Hypothalamus (tissue), 51 donors: ENCODE results near the gene DAB2IP.
"Not testable (repeated sequence)": the region's sequence is repeated elsewhere in the genome, so short reads cannot be mapped to it uniquely, and the experiment has no call there.

ENCODE experiments used
- DNase-seq, 51 donors: peaks; one replicate each; lab custom pipeline; 2025; lab: John Stamatoyannopoulos, UW

Gene DAB2IP

GRCh38 chr9:121651295-121652020 is at the start of gene DAB2IP:
Gene DAB2IP, plus strand, starts transcription at chr9:121651634. Its CDS starts 142 bp downstream, at chr9:121651776.
- DNase-seq, result peak in 39 of 51 donors; percentile 27 to 80 (median 60)

- no peak for DNase-seq
Measured at GRCh38 chr9:121603028-121603427, 48.4 kb upstream of the DAB2IP start.

- DNase-seq, result peak in 6 of 51 donors; percentile 5 to 53 (median 29)
Measured at GRCh38 chr9:121604242-121604641, 47.2 kb upstream of the DAB2IP start.

- DNase-seq, result peak in 15 of 51 donors; percentile 14 to 62 (median 33)
Measured at GRCh38 chr9:121604654-121605053, 46.8 kb upstream of the DAB2IP start.

- DNase-seq, result peak in 3 of 51 donors; percentile 18 to 26 (median 24)
Measured at GRCh38 chr9:121607434-121608167, 43.8 kb upstream of the DAB2IP start.

GRCh38 chr9:121608168-121608853 is 43.1 kb upstream of the DAB2IP start:
- DNase-seq, result no peak

- peak in 2 of 51 donors; percentile 39 to 47 for DNase-seq
Measured at GRCh38 chr9:121609822-121610637, 41.4 kb upstream of the DAB2IP start.

GRCh38 chr9:121610638-121610953 is 40.8 kb upstream of the DAB2IP start:
- DNase-seq, result no peak

GRCh38 chr9:121612511-121612998 is 38.9 kb upstream of the DAB2IP start:
- no peak for DNase-seq

GRCh38 chr9:121613009-121613752 is 38.3 kb upstream of the DAB2IP start:
- no peak for DNase-seq

GRCh38 chr9:121616123-121616755 is 35.2 kb upstream of the DAB2IP start:
- DNase-seq, result peak in 1 of 51 donors; percentile 20

GRCh38 chr9:121618504-121618903 is 32.9 kb upstream of the DAB2IP start:
- no peak for DNase-seq

- DNase-seq, result not testable (repeated sequence)
Measured at GRCh38 chr9:121618910-121619309, 32.5 kb upstream of the DAB2IP start.

- DNase-seq, result no peak
Measured at GRCh38 chr9:121619545-121620324, 31.7 kb upstream of the DAB2IP start.

- no peak for DNase-seq
Measured at GRCh38 chr9:121620325-121620673, 31.1 kb upstream of the DAB2IP start.

- DNase-seq, result peak in 4 of 51 donors; percentile 9 to 28 (median 22)
Measured at GRCh38 chr9:121620777-121621449, 30.5 kb upstream of the DAB2IP start.

- DNase-seq, result no peak
Measured at GRCh38 chr9:121622387-121623203, 28.8 kb upstream of the DAB2IP start.
